ENCODE measurements around the gene IFIT1B. TPM values are rescaled to one million over a fixed set of nuclear protein-coding genes. Genes with fewer than 3 reads are reported as not detected.
A peak's percentile ranks its signal among the peaks of the same experiment; 100 is the strongest.

IFIT1B gene
- total and polyA plus RNA-seq, 9 of the 15 experiments (the other 6 are each of a cell fraction or from before 2014, with no cell fraction given), result not detected

DNA sequence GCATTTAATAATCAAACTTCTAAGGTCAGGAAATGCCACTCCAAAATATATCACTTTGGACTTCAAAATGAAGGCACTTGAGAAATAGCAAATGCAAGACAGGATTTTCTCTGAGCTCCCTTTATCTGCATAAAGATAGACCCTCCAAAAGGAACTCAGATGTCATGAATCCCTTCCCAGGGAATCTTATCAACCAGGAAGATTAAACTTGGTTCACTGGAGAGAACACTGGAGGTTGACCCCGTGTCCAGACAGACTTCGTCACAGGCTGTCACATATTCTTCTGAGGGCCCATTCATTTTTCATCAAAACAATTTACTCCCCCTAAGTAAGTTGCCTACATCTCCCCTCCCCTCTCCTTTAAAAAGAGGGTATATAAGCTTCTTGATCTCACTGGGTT is 28.9 kb upstream of the IFIT1B start:
- H3K36me3 ChIP-seq (ENCODE audit: control insufficient read depth, insufficient read depth, low read length), result no peaks in the 10 kb centered on the region
- intact Hi-C loops (cut with micrococcal nuclease) (no loop called here), in situ Hi-C loops (cut with MboI) (no loop called here)
- TF ChIP-seq MED1 (CRISPR knock-in tag; IDR thresholded peaks at IDR 0.05; ENCODE audit: borderline replicate concordance) (no peak), MTF1 (CRISPR knock-in tag; IDR thresholded peaks at IDR 0.05; ENCODE audit: borderline replicate concordance) (no peak), ZNF77 (CRISPR knock-in tag; IDR thresholded peaks at IDR 0.05) (no peak), RBM25 (IDR thresholded peaks at IDR 0.05; ENCODE audit: low read depth, low read length, severe bottlenecking) (no peak), CEBPB (tag; IDR thresholded peaks at IDR 0.05) (no peak), MTA2 (IDR thresholded peaks at IDR 0.05; ENCODE audit: low read depth) (no peak), STAG1 (CRISPR knock-in tag; IDR thresholded peaks at IDR 0.05; ENCODE audit: borderline replicate concordance) (no peak), ZBTB1 (CRISPR knock-in tag; IDR thresholded peaks at IDR 0.05; ENCODE audit: borderline replicate concordance, low read depth) (no peak), STAT5B (CRISPR knock-in tag; IDR thresholded peaks at IDR 0.05) (no peak), TEAD4 (IDR thresholded peaks at IDR 0.05; ENCODE audit: low read length) (no peak), TEAD4 (CRISPR knock-in tag; IDR thresholded peaks at IDR 0.05; ENCODE audit: borderline replicate concordance) (no peak), BRD4 (IDR thresholded peaks at IDR 0.05) (no peak)
- TF ChIP-seq, protein P1, sequence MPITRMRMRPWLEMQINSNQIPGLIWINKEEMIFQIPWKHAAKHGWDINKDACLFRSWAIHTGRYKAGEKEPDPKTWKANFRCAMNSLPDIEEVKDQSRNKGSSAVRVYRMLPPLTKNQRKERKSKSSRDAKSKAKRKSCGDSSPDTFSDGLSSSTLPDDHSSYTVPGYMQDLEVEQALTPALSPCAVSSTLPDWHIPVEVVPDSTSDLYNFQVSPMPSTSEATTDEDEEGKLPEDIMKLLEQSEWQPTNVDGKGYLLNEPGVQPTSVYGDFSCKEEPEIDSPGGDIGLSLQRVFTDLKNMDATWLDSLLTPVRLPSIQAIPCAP (CRISPR knock-in tag; IDR thresholded peaks at IDR 0.05; ENCODE audit: borderline replicate concordance), result no peak
- TF ChIP-seq, protein P2, sequence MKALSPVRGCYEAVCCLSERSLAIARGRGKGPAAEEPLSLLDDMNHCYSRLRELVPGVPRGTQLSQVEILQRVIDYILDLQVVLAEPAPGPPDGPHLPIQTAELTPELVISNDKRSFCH (CRISPR knock-in tag; IDR thresholded peaks at IDR 0.05), result no peak
- TF ChIP-seq, protein P2 (tag; IDR thresholded peaks at IDR 0.05), result no peak
- TF ChIP-seq, protein P3, sequence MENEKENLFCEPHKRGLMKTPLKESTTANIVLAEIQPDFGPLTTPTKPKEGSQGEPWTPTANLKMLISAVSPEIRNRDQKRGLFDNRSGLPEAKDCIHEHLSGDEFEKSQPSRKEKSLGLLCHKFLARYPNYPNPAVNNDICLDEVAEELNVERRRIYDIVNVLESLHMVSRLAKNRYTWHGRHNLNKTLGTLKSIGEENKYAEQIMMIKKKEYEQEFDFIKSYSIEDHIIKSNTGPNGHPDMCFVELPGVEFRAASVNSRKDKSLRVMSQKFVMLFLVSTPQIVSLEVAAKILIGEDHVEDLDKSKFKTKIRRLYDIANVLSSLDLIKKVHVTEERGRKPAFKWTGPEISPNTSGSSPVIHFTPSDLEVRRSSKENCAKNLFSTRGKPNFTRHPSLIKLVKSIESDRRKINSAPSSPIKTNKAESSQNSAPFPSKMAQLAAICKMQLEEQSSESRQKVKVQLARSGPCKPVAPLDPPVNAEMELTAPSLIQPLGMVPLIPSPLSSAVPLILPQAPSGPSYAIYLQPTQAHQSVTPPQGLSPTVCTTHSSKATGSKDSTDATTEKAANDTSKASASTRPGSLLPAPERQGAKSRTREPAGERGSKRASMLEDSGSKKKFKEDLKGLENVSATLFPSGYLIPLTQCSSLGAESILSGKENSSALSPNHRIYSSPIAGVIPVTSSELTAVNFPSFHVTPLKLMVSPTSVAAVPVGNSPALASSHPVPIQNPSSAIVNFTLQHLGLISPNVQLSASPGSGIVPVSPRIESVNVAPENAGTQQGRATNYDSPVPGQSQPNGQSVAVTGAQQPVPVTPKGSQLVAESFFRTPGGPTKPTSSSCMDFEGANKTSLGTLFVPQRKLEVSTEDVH (IDR thresholded peaks at IDR 0.05; ENCODE audit: low read depth, partially characterized antibody), result no peak
- TF ChIP-seq, protein P4, sequence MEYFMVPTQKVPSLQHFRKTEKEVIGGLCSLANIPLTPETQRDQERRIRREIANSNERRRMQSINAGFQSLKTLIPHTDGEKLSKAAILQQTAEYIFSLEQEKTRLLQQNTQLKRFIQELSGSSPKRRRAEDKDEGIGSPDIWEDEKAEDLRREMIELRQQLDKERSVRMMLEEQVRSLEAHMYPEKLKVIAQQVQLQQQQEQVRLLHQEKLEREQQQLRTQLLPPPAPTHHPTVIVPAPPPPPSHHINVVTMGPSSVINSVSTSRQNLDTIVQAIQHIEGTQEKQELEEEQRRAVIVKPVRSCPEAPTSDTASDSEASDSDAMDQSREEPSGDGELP (CRISPR knock-in tag; IDR thresholded peaks at IDR 0.05; ENCODE audit: borderline replicate concordance), result no peak
- H3K9me1 ChIP-seq (ENCODE audit: control insufficient read depth, insufficient read depth, low read length), result no peaks in the 10 kb centered on the region
- FAIRE-seq, result no peak
- H3K27me3 ChIP-seq (ENCODE audit: control insufficient read depth in 2 of 2, insufficient read depth in 2 of 2, low read length in 2 of 2), result no peaks in the 10 kb centered on the region
- ChIA-PET POLR2A (interaction anchor here (0.6 kb wide), 1 partner anchor 78 kb away, joined by 3 read pairs; no protein-coding TSS in a partner anchor), CTCF (ENCODE audit: low intra/inter-chr PET ratio) (no interaction called here)
- H2AFZ ChIP-seq (ENCODE audit: low read depth, low read length), result 0 out of 2 replicates have a peak overlapping the region, but pooled peaks have one; percentile 63
- no peaks in the 10 kb centered on the region; the same call in 1 of the 2 replicates for H3K9me3 ChIP-seq (replicated peaks; ENCODE audit: control insufficient read depth, insufficient read depth, low read depth, low read length)
- ATAC-seq, result no peak
- no peak for DNase-seq (ENCODE audit: extremely low read depth in 1 of 4, low spot score in 3 of 4)
- H4K20me1 ChIP-seq (replicated peaks; ENCODE audit: control insufficient read depth, insufficient read depth, low read length), result no peaks in the 10 kb centered on the region
- no peak overlapping the region for H3K4me3 ChIP-seq
- H3K4me1 ChIP-seq (replicated peaks in 1 of 2; ENCODE audit: control insufficient read depth in 2 of 2, insufficient read depth in 2 of 2, low read length in 2 of 2), result peaks cover 5 to 28% of the 10 kb centered on the region in 2 experiments; a peak in 4 of 5 replicates
- no peak overlapping the region for H3K4me2 ChIP-seq (ENCODE audit: insufficient read depth, low read length)
- no peak overlapping the region for H3K9ac ChIP-seq (ENCODE audit: insufficient read depth in 1 of 2, low read depth in 2 of 2, low read length in 2 of 2)
- no TSS peak for BruUV-seq (replicated peaks)
- no peaks in the 10 kb centered on the region for H3K79me2 ChIP-seq (ENCODE audit: control insufficient read depth, insufficient read depth, low read length)
- WGBS (ENCODE audit: insufficient coverage, low coverage, missing lambda C conversion rate), result 55% methylated on average over 2 of the region's 2 CpGs
- H3K27ac ChIP-seq (ENCODE audit: extremely low read depth, low read depth, low read length), result no peak overlapping the region

Data from K562 (cell line).